ENCODE data around the gene VTCN1.

The VTCN1 gene

DNA sequence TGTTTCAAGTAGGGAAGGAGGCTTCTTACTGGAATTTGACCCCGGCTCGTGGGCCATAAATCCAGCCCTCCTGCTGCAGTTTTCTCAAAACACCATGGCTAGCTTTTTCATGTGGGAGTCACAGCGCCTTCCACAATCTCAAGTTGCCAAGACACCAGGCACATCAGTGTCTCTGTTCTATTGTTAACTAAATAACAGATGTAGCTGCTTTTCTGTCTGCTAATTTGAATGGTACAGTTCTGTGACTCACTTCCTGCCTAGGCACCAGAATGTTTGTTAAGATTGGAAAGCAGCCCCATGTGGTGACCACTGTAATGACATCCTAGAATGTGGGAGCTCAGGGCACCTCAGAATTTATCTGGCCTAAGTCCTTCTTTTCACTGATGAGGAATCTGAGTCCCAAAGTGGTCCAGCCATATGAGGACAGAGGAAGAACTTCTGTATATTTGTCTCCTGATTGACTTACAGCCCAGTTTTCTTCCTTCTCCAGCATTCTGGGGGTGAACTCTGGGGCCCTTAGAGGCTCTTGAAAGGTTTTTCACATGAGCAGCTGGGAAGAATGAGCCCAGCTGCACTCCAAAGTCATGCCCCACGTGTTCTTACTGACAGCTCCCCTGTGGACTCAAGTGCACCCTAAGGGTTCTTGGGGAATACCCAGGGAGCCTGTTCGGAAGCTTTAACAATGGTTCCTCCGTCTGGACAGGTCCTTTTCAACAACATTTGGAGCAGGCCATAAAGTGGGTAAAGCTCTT lies 116.7 kb downstream of the VTCN1 start:
- DNase-seq = peak; percentile 58
